SJSA1 (cell line): Measurements from ENCODE around the gene NHLH1. TPM values are rescaled to one million over a fixed set of nuclear protein-coding genes. Genes with fewer than 3 reads are reported as not detected.

Experiments used
- DNase-seq, 2 experiments: peaks; one replicate each; pipeline ENCODE4 v3.0.0-alpha.2; 2015 to 2020; ENCODE audit warnings: low spot score in 2 of 2, low read depth in 1 of 2
- H3K27ac ChIP-seq: fragments of 250-450 bp; sonication (Bioruptor Pico); 2 replicates; pipeline ENCODE4 v1.5.1; 2020; ENCODE audit warnings: mild to moderate bottlenecking, moderate library complexity
- H3K27me3 ChIP-seq: fragments of 250-450 bp; sonication (Bioruptor Pico); replicated peaks from 2 replicates; pipeline ENCODE4 v1.5.1; 2020; ENCODE audit warnings: mild to moderate bottlenecking, moderate library complexity
- H3K36me3 ChIP-seq: fragments of 250-450 bp; sonication (Bioruptor Pico); 2 replicates; pipeline ENCODE4 v1.5.1; 2020; ENCODE audit warnings: mild to moderate bottlenecking
- H3K4me1 ChIP-seq: fragments of 250-450 bp; sonication (Bioruptor Pico); replicated peaks from 2 replicates; pipeline ENCODE4 v1.6.1; 2021; ENCODE audit warnings: mild to moderate bottlenecking
- H3K4me3 ChIP-seq: fragments of 250-450 bp; sonication (Bioruptor Pico); 2 replicates; pipeline ENCODE4 v1.5.1; 2020; ENCODE audit warnings: mild to moderate bottlenecking
- H3K9me3 ChIP-seq: fragments of 250-450 bp; sonication (Bioruptor Pico); replicated peaks from 2 replicates; pipeline ENCODE4 v1.5.1; 2020; ENCODE audit warnings: mild to moderate bottlenecking
- total RNA-seq: library from RNA; depleted of rRNA; stranded (reverse); fragments of >200 nt; shearing (Covaris generic); gene quantifications from 2 replicates; pipeline ENCODE4 v1.2.3, GENCODE V29; 2014

The NHLH1 gene
- total RNA-seq, 1 experiment from 2014 or later = 0.11 TPM

GRCh38 chr1:160403244-160403643 is 36.4 kb downstream of the NHLH1 start:
- Histone ChIP-seq H3K9me3 (no peaks in the 10 kb centered on the region), H3K4me3 (no peak overlapping the region), H3K4me1 (peaks cover 19% of the 10 kb centered on the region), H3K36me3 (peaks cover 2% of the 10 kb centered on the region; the same call in 1 of the 2 replicates), H3K27ac (no peak overlapping the region), H3K27me3 (no peaks in the 10 kb centered on the region)
- no peak for DNase-seq

GRCh38 chr1:160404094-160404493 is 37.2 kb downstream of the NHLH1 start:
- no peak for DNase-seq
- Histone ChIP-seq H3K27me3 (no peaks in the 10 kb centered on the region), H3K9me3 (no peaks in the 10 kb centered on the region)

GRCh38 chr1:160405331-160405877 is 38.5 kb downstream of the NHLH1 start:
- Histone ChIP-seq H3K4me1 (peaks cover 16% of the 10 kb centered on the region), H3K9me3 (no peaks in the 10 kb centered on the region), H3K36me3 (peaks cover 2% of the 10 kb centered on the region; the same call in 1 of the 2 replicates), H3K4me3 (no peak overlapping the region), H3K27me3 (no peaks in the 10 kb centered on the region), H3K27ac (no peak overlapping the region)
- no peak for DNase-seq

More at GRCh38 chr1:160404094-160404493, 37.2 kb downstream of the NHLH1 start:
- H3K27ac ChIP-seq = no peak overlapping the region
- H3K4me1 ChIP-seq = peaks cover 21% of the 10 kb centered on the region
- H3K4me3 ChIP-seq = no peak overlapping the region
- peaks cover 2% of the 10 kb centered on the region; the same call in 1 of the 2 replicates for H3K36me3 ChIP-seq

- no peak overlapping the region for H3K27ac ChIP-seq
- H3K36me3 ChIP-seq = no peaks in the 10 kb centered on the region
- H3K4me3 ChIP-seq = no peak overlapping the region
- no peak for DNase-seq
- H3K4me1 ChIP-seq = peaks cover 14% of the 10 kb centered on the region
- H3K27me3 ChIP-seq = no peaks in the 10 kb centered on the region
- H3K9me3 ChIP-seq = no peaks in the 10 kb centered on the region
These were observed 39.5 kb downstream of the NHLH1 start for GRCh38 chr1:160406131-160406968.

- Histone ChIP-seq H3K27ac (no peak overlapping the region), H3K36me3 (no peaks in the 10 kb centered on the region), H3K9me3 (no peaks in the 10 kb centered on the region; the same call in 1 of the 2 replicates), H3K4me1 (peaks cover 7% of the 10 kb centered on the region), H3K27me3 (no peaks in the 10 kb centered on the region), H3K4me3 (no peak overlapping the region)
- DNase-seq = no peak
These were observed 41.2 kb downstream of the NHLH1 start for GRCh38 chr1:160407839-160408801.

GRCh38 chr1:160408864-160409263 is 42.0 kb downstream of the NHLH1 start:
- Histone ChIP-seq H3K9me3 (no peaks in the 10 kb centered on the region; the same call in 1 of the 2 replicates), H3K36me3 (no peaks in the 10 kb centered on the region), H3K4me3 (no peak overlapping the region), H3K4me1 (peaks cover 4% of the 10 kb centered on the region; the same call in 1 of the 2 replicates), H3K27me3 (no peaks in the 10 kb centered on the region), H3K27ac (no peak overlapping the region)
- DNase-seq = no peak

- DNase-seq = no peak
- H3K4me3 ChIP-seq = no peak overlapping the region
- H3K9me3 ChIP-seq = no peaks in the 10 kb centered on the region; the same call in 1 of the 2 replicates
- no peaks in the 10 kb centered on the region for H3K36me3 ChIP-seq
- H3K27me3 ChIP-seq = no peaks in the 10 kb centered on the region
- peaks cover 4% of the 10 kb centered on the region; the same call in 1 of the 2 replicates for H3K4me1 ChIP-seq
- no peak overlapping the region for H3K27ac ChIP-seq
These were observed 42.6 kb downstream of the NHLH1 start for GRCh38 chr1:160409486-160409885.

- DNase-seq = no peak
These were observed 43.6 kb downstream of the NHLH1 start for GRCh38 chr1:160410406-160411005.

GRCh38 chr1:160411271-160412027 is 44.6 kb downstream of the NHLH1 start:
- Histone ChIP-seq H3K27me3 (no peaks in the 10 kb centered on the region), H3K36me3 (no peaks in the 10 kb centered on the region), H3K4me3 (no peak overlapping the region), H3K9me3 (no peaks in the 10 kb centered on the region; the same call in 1 of the 2 replicates), H3K4me1 (peaks cover 4% of the 10 kb centered on the region; the same call in 1 of the 2 replicates), H3K27ac (no peak overlapping the region)
- DNase-seq = no peak

More at GRCh38 chr1:160410406-160411005, 43.6 kb downstream of the NHLH1 start:
- Histone ChIP-seq H3K27me3 (no peaks in the 10 kb centered on the region), H3K27ac (no peak overlapping the region), H3K4me1 (peaks cover 4% of the 10 kb centered on the region; the same call in 1 of the 2 replicates), H3K4me3 (no peak overlapping the region), H3K9me3 (no peaks in the 10 kb centered on the region; the same call in 1 of the 2 replicates), H3K36me3 (no peaks in the 10 kb centered on the region)

- no peaks in the 10 kb centered on the region for H3K27me3 ChIP-seq
- H3K9me3 ChIP-seq = no peaks in the 10 kb centered on the region; the same call in 1 of the 2 replicates
- peaks cover 4% of the 10 kb centered on the region; the same call in 1 of the 2 replicates for H3K4me1 ChIP-seq
- no peak overlapping the region for H3K4me3 ChIP-seq
- no peak for DNase-seq
- no peaks in the 10 kb centered on the region for H3K36me3 ChIP-seq
- H3K27ac ChIP-seq = no peak overlapping the region
These were observed 45.1 kb downstream of the NHLH1 start for GRCh38 chr1:160412028-160412362.

GRCh38 chr1:160413716-160414115 is 46.8 kb downstream of the NHLH1 start:
- H3K9me3 ChIP-seq = no peaks in the 10 kb centered on the region; the same call in 1 of the 2 replicates
- no peak for DNase-seq
- no peaks in the 10 kb centered on the region for H3K36me3 ChIP-seq
- H3K27ac ChIP-seq = no peak overlapping the region
- H3K27me3 ChIP-seq = no peaks in the 10 kb centered on the region
- H3K4me1 ChIP-seq = no peaks in the 10 kb centered on the region; the same call in 1 of the 2 replicates
- no peak overlapping the region for H3K4me3 ChIP-seq

- H3K9me3 ChIP-seq = no peaks in the 10 kb centered on the region; the same call in 1 of the 2 replicates
- no peaks in the 10 kb centered on the region for H3K4me1 ChIP-seq
- no peaks in the 10 kb centered on the region for H3K36me3 ChIP-seq
- no peak overlapping the region for H3K4me3 ChIP-seq
- H3K27me3 ChIP-seq = no peaks in the 10 kb centered on the region
- H3K27ac ChIP-seq = no peak overlapping the region
- no peak for DNase-seq
These were observed 48.0 kb downstream of the NHLH1 start for GRCh38 chr1:160414881-160415280.
